H4 (cell line): Measurements from ENCODE around the gene SEZ6L. TPM values are rescaled to one million over a fixed set of nuclear protein-coding genes. Genes with fewer than 3 reads are reported as not detected.

Source experiments
- DNase-seq: peaks from one replicate; pipeline ENCODE4 v3.0.0-alpha.2; 2015; ENCODE audit warnings: low spot score
- total RNA-seq: library from RNA; depleted of rRNA; stranded (reverse); fragments of >200 nt; shearing (Covaris generic); gene quantifications from 2 replicates; pipeline ENCODE4 v1.2.3, GENCODE V29; 2014

The SEZ6L gene
- total RNA-seq, 1 experiment from 2014 or later = 0.02 TPM

DNA sequence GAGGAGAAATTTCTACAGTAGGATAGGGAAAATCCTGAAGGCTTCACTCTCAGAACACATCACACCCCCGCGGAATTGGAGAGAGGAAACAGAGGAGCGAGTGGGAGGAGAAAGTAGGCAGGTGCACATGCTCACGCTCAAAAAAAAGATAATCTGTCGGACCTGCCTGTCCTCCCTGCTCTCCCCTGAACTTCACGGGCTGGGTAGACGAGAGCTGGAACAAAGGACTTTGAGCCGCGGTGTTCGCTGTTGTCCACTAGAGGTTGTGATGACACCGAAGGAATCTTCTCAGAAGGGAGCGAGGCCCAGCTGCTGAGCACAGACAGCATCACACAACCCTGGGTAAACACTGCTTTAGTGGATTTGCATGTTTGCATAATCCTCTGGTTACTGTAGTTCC is 5.0 kb downstream of the SEZ6L start:
- no peak for DNase-seq

DNA sequence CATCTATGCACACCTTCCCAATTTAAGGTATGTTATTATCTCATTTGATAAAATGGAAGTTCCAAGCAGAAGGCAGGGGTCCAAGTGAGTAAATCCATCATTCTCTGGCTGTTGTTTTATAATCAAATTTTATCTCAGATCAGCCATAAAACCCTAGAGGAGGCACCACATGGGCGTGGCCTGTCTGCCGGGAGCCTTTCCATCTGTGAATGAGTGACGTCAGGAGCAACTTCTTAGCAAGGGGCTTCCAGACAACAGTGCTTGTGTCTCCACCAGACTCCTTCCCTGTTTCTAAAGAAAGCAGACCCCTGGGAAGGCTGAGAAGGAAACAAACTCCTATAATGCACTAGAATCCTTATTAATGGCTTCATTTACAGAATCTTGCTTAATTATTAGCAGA is 13.5 kb downstream of the SEZ6L start:
- no peak for DNase-seq

DNA sequence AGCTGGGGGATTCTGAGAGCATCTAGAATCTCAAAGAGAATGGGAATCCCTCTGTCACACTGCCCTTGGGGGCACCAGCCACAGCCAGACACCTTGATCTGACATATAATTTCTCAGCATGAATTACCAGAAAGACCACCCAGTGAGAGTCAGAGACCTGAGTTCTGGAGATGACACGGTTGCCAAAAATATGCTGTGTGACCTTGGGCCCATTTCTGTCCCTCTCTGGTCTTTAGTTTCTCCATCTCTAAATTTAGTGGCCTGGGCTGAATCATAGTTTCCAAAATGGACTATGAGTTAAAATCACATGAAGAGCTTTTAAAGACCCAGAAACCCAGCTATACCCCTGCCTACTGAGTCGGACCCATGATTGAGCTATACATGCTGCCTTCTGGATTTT is 15.9 kb downstream of the SEZ6L start:
- DNase-seq = no peak

DNA sequence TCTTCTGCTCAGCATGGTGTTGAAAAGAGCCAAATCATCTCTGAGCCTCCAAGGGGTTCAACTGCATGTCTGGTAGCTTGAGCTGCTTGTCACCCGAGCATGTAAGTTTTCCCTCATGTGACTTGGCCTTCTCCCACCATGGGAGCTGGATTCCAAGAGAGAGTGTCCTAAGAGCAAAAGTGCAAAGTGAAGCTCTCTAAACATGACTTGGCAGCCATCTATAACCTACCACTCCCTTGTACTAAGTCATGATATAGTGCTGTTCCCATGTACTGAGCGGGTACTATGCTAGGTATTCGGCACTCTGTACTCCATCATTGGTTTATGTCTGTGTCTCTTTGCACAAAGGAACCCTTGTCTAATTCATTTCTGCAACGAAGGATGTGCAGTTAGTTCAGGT is 19.1 kb downstream of the SEZ6L start:
- DNase-seq = no peak

DNA sequence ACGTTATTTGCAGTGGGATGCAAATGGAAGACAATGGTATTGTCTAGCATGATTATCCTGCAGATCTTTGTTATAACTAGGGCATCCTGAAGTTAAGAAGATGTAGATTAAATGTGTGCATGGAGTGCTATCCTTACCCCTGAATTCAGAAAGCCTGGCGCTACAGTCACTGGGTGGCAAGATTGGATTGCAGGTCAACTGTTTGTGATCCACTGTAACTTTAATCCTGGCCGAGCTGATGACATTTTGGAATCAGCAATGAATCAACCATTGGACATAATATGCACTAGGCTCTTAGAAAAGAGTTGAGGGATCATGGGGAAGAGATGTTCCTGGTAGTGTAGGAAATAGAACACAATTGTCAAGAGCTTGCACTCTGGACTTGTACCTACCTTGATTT is 25.1 kb downstream of the SEZ6L start:
- no peak for DNase-seq

DNA sequence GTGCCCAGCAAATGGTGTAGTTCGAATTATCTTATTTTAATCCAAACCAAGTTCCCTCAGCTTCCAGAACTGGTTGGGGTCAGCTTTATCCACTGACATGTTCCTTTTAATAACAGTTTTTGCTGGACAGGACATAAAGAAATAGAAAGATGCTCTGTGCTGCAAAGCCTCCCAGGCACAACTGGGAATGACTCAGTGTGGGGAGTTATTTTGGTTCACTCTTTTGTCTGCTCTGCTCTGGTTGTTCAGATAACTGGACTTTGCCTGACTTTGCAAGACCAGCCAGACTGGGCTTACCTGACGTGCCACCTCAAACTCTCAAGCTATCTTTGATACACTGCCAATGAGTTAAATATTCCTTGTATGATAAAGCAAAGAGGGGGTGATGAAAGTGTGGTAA is 25.6 kb downstream of the SEZ6L start:
- no peak for DNase-seq

DNA sequence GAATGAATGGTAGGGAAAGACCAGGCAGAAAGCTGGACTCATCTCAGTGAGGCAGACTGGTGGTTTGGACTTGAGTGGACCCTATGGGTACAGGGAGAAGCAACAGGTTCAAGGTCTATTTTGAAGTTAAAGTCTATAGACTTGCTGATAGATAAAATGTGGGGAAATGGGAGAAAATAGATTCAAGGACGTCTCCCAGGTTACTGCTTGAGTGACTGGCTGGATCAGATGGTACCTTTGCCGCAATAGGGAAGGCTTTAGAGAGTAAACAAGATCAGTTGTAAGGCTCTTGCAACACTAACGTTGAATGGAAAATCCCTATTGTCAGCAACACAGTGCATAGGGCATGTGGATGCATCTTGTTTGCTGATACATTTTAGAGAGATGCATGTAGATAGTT is 27.4 kb downstream of the SEZ6L start:
- no peak for DNase-seq

DNA sequence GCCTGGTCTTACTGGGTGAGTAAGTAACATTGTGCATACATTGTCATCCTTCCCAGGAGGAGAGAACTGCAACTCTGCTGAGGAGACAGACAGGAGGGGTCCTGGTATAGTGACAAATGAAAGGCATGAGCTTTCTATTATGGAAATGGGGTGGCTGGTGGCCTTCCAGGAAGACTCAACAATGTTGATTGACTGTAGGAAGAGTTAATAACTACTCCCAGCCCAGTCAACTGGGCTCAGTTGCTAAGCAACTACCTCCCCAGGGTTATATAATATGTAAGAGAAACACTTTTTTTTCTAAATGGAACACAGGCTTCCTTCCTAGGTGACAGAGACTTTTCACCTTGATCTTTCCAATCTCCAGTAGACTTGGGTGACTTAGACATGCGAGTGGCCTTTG is 28.2 kb downstream of the SEZ6L start:
- DNase-seq = no peak

DNA sequence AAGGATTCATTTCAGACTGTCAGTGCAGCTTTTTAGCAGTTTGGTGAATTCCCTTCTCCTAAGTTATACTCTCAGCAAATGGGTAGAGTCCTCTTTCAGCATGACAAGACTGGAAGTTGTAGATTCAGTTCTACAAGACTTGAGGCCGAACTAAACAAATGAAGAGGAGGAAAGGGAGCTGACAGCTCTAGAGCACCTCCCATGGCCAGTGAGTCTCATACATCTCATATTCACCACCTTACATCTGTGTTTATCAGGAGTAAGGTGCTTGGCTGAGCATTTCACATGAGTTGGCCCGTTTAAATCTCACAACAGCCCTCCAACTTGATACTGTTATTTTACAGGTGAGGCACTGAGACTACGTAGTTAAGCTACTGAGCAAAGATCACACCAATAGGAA is 30.4 kb downstream of the SEZ6L start:
- no peak for DNase-seq

DNA sequence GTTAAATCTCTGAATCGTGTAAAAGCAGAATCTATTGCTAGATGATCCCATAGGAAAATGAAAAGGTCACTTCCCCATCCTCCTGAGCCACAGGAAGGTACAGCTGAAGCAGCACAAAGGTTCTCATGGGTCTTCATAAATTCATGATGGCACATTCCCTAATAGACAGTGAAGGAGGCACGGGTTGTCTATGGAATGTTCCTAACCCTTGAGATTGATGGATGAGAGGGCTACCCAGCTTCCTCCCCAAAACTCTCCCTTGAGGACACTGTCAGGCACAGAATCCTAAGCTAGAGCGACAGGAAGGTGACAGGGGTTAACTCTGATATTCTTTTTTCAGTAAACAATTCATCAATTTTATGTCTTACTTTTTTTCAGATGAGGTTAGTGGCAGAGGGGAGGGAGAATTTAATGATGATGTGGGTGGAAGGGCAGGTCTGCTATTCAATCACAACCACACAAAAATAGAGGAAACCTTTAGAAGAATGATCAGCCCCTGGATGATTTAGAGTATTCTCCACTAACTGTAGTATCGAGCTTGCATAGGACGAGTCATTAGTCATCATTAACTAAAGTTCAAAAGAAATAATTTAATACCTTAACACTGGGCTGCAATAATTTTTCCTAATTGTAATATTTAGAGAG is 33.1 kb downstream of the SEZ6L start:
- no peak for DNase-seq

DNA sequence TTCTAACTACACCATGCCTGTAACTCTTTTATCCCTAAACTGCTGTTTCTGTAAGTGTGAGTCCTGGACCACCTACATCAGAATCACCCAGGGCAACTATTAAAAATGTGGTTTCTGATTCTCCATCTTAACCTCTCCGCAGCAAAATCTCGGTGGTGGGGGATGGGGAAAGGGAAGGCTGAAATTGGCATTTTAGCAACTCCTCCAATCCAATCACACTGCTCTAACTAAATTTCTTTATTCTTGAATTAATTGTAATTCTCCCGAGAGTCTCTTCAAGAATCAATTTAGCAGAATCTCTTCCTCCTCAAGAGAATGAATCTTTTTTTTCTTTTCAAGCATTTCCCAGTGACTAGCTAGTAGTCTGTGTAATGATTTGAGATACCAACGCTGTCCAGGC is 36.2 kb downstream of the SEZ6L start:
- DNase-seq = no peak

DNA sequence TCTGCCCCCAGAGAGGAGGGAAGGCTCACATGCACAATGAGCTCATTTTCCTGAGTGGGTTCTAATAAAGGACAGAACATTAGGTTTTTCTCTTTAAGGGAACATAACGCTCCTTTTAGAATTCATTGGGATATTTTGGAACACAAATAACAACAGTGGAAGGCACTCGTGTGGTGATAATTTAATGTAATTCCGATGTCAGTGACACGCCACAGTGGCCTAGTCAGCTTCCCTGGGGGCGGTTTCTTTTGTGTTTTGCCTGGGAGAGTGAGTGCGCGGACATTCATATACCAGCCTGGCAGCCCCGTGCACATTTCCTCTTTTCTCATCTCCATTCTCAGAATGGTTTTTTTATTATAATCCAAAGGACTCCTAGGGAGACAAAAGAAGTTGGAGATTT is 41.1 kb downstream of the SEZ6L start:
- no peak for DNase-seq

DNA sequence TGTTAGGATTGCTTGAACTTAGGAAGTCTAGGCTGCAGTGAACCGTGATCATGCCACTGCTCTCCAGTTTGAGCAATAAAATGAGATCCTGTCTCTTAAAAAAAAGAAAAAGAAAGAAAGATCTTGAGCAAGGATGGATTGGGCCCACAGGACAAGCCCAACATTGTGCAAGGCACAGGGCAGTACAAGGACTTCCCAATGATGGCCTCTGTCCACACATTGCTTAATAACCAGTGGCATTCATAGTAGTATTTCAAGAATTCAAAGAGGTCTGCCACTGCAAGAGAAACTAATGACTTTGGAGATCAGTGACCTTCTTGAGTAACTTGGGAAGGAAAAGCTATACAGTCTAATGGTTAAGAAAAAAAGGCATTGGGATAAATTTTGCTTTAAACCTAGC is 44.6 kb downstream of the SEZ6L start:
- no peak for DNase-seq

DNA sequence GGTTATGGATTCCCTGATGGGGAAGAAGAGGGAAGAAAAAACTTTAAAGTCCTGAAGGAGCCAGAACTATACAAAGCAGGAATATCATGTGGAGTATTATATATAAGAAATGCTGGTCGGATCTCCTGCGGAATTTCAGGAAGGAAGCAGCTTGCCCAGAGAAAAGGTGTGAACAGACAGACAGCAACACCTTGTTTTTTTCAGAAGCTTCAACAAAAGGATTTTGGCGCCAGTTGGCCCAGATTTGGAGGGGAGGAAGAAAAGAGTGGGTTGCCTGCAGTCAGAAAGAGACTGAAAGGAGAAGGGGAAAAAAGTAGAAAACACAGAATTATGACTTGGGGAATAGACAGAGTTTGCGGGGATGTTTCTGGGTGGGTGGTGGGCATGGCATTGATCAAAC is 45.2 kb downstream of the SEZ6L start:
- no peak for DNase-seq

DNA sequence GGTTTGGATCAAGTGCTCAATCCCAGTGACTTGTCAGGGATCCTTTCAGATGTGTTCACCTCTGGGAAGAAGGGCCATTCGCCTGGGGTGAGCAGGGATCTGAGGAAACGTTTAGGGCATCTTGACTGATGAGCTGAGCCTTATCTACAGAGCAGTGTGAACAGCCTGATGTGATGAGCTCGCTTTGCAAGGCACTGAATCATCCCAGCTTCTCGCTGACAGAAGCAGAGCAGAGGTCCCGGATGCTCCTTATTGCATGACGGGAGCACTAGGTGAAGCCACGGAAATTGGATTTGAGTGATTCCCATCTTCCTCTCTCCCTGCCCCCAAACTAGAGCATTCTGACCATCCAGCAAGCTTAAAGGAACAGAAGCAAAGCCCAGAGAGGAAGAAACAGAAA is 46.5 kb downstream of the SEZ6L start:
- DNase-seq = no peak

DNA sequence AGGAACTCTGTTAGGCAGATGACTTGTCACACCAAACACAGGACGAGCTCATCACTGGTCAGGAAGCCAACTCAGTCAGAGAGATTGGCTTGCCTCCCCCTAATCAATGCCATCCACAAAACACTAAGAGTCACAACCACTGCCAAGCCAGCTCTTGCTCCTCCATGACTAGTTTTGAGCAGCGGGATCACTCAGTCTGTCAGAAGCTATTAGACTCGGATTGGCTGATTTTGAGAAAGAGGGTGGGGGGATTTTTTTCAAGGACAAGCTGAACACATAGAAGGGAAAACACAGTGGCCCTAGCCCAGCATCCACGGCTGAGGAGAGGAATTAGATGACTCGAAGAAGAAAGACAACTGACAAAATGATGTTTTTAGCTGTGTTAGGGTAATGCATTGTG is 55.9 kb downstream of the SEZ6L start:
- no peak for DNase-seq

DNA sequence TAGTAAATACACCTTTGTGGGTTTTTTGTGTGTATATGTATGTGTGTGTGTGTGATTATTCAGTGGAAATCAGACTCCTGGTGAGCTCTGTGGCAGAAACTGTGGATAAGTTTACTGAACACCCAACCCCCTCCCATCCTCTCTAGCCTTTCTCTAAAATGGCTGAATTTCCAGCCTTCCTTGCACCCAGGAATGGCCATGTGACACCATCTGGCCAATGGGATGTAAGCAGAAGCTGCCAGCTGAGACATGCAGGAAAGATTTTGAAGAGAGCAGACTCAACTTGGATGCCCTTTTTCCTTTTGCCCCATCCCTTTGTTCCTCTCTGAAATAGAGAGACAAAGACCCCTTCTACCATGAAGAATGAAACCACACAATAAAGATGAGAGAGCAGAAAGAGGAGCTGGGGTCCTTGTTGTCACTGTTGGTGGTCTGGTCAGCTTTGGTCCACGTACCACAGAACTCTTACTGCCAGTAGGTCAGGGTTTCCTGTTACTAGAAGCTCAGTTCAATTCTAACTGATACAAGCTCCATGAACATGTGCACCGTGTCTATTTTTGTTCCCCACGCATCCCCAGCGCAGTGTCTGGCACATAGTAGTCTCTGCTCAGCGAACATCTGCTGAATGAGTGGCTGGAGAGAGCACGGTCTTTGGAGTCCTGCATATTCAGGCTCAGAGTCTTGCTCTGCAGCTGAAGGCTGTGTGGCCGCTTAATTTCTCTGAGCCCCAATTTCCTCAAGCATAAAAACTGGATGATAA is 57.5 kb downstream of the SEZ6L start:
- DNase-seq = no peak

DNA sequence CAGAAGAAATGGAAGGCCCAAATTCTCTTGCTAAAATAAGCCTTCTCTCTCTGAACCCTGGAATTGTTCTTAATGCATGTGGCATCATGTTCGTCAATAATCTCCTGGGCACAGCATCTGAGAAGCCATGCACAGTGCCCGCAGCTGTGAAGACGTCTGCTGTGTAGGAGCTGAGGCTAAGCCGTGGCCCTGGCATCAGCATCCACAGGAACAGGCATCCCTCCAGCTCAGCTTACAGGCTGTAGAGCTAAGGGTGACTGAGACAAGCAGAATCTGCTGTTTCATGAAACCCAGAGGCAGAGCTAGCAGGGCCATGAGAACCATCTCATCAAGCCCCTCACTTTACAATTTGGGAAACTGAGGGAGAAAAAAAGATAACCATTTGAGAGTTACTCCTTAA is 60.6 kb downstream of the SEZ6L start:
- no peak for DNase-seq

DNA sequence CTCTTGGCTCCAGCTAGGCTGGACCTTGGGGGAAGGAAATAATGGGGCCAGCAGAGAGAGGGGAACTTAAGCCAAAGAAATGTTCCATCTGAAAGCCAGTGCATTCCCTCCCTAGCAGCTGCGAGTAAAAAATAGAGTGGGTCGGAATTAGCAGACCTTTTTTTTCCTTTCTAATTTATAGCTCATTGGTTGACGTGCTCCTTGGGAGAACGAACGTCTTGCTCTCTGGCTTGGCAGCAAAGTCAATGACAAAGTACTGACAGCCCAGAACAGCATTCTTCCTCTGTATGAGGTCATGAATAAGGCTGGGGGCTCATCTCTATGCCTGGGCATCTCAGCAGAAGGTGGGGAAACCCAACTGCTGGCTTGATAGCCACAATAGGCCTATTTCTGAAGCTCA is 65.0 kb downstream of the SEZ6L start:
- no peak for DNase-seq

DNA sequence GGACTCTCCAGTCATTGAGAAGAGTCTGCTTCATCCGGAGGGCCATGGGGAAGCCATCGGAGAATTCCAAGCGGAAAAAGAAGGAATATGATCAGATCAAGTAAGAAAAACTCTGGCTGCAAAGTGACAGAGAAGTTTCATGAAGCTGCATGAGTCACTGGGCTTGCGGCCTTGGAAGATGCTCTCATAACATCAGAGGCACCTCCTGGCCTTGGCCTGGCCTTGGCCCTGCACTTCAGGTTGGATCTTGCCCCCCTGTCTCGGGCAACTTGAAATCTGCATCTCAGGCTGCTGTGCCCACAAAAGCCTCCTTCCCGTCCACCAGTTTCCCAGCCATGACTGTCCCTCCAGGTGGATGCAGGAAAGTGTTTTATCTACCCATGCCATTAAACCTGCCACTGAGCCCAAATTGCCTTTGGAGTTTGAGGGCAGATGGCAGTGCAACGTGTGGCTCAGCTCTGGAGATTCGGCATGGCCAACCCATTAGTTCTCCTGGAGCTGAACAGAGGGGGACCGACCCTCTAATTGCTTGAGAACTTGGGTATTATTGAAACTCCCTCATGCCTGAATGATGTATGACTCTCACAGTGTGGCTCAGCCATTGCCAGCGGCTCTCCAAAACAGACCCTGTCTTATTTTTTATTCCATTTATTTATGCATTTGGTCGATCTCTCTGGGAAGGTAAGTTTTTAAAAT is 66.7 kb downstream of the SEZ6L start:
- DNase-seq = no peak

DNA sequence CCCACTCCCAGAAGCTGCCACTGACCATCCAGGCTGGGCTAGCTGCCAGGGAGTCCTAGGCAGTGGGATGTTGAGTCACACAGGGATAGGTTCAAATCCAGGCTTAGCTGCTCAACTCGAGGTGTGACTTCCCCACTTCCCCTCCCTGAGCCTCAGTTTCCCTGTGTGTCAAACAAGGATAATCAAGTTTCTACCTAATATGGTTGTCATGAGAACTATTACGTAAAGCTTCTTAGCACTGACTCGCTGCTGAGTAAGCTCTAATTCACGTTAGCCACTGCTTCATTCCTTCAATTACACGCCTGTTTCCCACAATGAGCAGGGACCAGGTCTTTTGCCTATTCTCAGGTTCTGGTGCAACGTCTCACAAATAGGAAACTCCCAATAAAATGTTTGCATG is 67.7 kb downstream of the SEZ6L start:
- DNase-seq = no peak

DNA sequence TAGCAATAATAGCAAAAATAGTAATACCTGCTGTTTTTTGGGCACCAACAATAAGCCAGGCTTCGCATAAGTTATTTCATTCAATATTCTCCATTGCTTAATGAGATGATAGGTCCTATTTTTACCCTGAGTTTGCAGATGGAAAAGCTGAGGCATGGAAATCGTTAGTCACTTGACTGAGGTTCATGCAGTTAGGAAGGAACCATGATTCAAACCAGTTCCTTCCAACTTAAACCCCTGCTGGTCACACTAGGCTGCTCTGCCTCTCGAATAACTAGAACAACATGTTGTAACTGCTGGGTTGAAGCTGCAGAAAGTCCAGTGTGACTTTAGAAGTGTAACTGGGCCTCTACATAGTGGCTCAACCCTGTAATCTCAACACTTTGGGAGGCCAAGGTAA is 69.3 kb downstream of the SEZ6L start:
- DNase-seq = no peak

DNA sequence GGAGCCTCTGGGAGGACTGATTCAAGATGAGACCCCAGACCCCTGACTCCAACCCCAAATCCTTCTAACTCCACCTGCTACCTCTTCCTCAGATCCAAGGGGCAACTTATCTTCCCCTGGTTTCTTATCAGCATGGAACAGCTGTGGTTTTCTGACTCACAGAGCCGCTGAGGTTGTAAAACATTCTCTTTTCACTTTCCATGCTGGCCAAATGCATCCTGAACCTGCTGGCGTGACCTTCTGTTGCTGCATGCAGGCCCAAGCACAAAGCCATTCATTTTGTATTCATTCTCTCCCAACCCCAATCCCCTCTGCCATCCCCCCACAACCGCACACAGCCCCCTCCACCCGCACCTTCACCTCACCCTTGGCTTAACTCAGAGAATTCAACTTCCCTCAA is 70.3 kb downstream of the SEZ6L start:
- DNase-seq = no peak
